Measurements from ENCODE around the gene ICAM3. TPM values are rescaled to one million over a fixed set of nuclear protein-coding genes. Genes with fewer than 3 reads are reported as not detected.

Gene ICAM3
- total and polyA plus RNA-seq, 10 of the 15 experiments (the other 5 are each of a cell fraction or from before 2014, with no cell fraction given): 5.5 to 152 (median 90.7) TPM

DNA sequence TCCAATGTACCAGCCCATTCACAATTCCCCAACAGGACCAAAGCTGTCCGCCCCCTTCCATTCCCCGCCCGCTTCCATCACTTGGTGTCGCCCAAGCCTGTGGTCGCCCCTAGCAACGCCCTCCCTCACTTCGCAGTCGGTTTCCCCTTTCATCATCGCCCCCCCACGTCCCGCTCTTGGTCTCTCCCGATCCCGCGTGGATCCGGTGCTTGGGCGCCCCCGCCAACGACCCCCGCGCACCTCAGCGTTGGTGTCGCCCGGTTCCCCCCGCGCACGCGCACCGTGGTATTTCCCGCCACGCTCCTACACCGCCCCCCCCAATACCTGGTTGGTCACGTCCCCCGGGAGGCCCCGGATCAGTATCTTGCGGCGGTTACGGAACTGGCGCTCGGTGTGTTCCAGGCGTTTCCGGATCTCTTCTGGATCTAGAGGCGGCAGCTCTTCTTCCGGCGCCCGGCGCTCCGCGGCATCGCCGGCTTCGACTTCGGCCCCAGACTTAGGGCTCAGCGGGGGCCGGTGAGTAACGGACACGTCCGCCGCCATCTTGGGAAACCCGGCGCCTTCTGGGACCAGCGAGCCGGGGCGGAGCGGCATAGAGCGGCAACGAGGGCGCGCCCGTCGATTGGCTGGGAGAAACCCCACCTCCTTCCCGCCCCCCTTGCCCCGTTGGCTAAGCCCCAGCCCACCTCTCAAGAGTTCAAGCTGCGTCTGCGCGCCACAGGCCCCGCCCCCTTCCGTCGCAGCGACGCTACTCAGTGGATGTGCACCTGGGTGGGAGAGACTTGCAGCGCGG is 6.3 kb downstream of the ICAM3 start, which contains the start of gene RAVER1 (continued):
- TF ChIP-seq MYC (IDR thresholded peaks at IDR 0.05; ENCODE audit: insufficient read depth, insufficient read length, insufficient replicate concordance, low read length, severe bottlenecking) (peak; percentile 53), ATF7 (IDR thresholded peaks at IDR 0.05; ENCODE audit: low read depth) (peak; percentile 99), LARP7 (IDR thresholded peaks at IDR 0.05) (peak; percentile 42; the same call in 1 of the 2 replicates), SP1 (IDR thresholded peaks at IDR 0.05; ENCODE audit: low read depth, low read length) (peak; percentile 72), FOS (IDR thresholded peaks at IDR 0.05; ENCODE audit: borderline replicate concordance, extremely low read depth, insufficient read length) (no peak), CREB1 (IDR thresholded peaks at IDR 0.05; ENCODE audit: low read depth) (peak; percentile 63; the same call in 1 of the 2 replicates)
- TF ChIP-seq, protein P1, sequence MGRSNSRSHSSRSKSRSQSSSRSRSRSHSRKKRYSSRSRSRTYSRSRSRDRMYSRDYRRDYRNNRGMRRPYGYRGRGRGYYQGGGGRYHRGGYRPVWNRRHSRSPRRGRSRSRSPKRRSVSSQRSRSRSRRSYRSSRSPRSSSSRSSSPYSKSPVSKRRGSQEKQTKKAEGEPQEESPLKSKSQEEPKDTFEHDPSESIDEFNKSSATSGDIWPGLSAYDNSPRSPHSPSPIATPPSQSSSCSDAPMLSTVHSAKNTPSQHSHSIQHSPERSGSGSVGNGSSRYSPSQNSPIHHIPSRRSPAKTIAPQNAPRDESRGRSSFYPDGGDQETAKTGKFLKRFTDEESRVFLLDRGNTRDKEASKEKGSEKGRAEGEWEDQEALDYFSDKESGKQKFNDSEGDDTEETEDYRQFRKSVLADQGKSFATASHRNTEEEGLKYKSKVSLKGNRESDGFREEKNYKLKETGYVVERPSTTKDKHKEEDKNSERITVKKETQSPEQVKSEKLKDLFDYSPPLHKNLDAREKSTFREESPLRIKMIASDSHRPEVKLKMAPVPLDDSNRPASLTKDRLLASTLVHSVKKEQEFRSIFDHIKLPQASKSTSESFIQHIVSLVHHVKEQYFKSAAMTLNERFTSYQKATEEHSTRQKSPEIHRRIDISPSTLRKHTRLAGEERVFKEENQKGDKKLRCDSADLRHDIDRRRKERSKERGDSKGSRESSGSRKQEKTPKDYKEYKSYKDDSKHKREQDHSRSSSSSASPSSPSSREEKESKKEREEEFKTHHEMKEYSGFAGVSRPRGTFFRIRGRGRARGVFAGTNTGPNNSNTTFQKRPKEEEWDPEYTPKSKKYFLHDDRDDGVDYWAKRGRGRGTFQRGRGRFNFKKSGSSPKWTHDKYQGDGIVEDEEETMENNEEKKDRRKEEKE (IDR thresholded peaks at IDR 0.05): peak; percentile 89
- TF ChIP-seq, protein P2, sequence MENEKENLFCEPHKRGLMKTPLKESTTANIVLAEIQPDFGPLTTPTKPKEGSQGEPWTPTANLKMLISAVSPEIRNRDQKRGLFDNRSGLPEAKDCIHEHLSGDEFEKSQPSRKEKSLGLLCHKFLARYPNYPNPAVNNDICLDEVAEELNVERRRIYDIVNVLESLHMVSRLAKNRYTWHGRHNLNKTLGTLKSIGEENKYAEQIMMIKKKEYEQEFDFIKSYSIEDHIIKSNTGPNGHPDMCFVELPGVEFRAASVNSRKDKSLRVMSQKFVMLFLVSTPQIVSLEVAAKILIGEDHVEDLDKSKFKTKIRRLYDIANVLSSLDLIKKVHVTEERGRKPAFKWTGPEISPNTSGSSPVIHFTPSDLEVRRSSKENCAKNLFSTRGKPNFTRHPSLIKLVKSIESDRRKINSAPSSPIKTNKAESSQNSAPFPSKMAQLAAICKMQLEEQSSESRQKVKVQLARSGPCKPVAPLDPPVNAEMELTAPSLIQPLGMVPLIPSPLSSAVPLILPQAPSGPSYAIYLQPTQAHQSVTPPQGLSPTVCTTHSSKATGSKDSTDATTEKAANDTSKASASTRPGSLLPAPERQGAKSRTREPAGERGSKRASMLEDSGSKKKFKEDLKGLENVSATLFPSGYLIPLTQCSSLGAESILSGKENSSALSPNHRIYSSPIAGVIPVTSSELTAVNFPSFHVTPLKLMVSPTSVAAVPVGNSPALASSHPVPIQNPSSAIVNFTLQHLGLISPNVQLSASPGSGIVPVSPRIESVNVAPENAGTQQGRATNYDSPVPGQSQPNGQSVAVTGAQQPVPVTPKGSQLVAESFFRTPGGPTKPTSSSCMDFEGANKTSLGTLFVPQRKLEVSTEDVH (IDR thresholded peaks at IDR 0.05; ENCODE audit: low read depth, partially characterized antibody): peak; percentile 90
